Dedifferentiated amniotic fluid mesenchymal stem cell (primary cell): ENCODE measurements around the gene C1orf159.
A peak's percentile ranks its signal among the peaks of the same experiment; 100 is the strongest.

Experiments used
- DNase-seq: peaks from one replicate; pipeline ENCODE4 v3.0.0-alpha.2; 2016; ENCODE audit errors: extremely low spot score

C1orf159 gene

GRCh38 chr1:1132042-1132950 is 16.4 kb upstream of the C1orf159 start:
- DNase-seq: no peak

DNA sequence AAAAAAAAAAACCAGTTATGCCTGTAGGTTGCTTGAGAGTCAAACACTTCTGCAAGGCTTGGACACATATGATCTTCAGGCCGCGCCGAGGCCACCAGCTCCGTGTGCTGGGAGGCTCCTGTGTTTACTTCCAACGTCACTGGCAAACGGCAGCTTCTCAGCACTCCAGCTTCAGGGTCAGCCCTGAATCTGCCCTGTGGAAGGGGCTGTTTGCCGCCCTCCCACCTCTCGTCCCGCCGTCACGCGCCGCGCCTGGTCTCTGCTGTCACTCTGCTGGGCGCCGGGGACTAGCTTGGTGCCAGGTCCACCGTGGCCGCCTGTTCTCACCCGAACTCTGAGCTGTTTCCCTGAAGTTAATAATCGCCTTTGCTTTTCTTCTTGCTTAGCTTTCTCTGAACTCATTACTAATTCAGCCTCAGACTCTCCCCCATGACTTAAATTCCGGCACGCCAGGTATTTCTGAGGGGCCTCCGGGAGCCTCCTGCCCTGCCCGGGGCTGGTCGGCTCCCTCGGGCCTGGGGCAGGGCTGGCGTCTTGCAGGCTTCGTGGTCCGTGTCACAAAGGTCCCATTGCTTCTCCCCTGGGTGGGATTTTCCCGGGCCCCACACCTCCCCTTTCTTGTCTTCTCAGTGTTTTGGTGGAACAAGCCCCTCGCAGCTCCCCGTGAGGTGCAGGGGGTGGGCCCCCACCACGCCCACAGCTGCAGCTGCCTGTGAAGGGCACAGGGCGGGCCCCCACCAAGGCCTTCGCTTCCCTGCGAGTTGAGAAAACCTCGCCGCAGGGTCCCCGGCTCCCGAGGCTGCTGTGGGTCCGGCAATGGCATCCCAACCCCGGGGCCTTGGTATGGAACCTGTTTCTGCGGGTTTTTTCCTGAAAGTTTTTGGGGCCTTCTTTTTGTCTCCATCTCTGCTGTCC is 14.6 kb upstream of the C1orf159 start:
- DNase-seq: no peak

GRCh38 chr1:1129381-1129821 is 13.5 kb upstream of the C1orf159 start:
- DNase-seq: no peak

GRCh38 chr1:1128454-1129139 is 12.7 kb upstream of the C1orf159 start:
- DNase-seq: no peak

- no peak for DNase-seq
Observed at GRCh38 chr1:1127551-1128451, 11.9 kb upstream of the C1orf159 start.

- DNase-seq: no peak
Observed at GRCh38 chr1:1125945-1126344, 10.1 kb upstream of the C1orf159 start.

- no peak for DNase-seq
Observed at GRCh38 chr1:1124786-1125642, 9.1 kb upstream of the C1orf159 start.

- no peak for DNase-seq
Observed at GRCh38 chr1:1124508-1124785, 8.6 kb upstream of the C1orf159 start.

DNA sequence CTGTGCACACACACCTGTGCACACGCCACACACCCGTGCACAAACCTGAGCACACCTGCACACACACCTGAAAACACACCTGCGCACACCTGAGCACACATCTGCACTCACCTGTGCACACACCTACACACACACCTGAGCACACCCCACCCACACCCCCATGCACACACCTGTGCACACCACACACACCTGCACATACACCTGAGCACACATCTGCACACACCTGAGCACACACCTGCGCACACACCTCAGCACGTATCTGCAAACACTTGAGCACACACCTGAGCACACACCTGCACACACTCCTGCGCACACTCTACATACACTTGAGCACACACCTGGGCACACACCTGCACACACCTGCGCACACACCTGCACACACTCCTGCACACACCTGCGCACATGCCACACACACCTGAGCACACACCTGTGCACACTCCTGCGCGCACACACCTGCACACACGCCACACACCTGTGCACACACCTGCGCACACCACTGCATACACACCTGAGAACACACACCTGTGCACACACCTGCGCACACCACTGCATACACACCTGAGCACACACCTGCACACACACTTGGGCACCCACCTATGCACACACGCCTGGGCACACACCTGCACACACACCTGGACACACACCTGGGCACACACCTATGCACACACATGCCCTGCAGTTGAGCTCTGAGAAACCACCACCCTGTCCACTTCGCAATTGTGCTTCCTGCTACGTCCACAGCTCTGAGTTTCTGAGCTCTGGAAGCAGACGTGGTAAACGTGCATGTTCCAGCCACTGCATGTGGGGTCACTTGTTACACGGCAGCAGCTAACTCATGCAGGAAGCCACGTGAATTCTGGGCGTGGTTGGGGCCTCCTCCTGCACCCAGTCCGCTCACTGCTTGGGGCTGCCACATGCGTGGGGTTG is 8.0 kb upstream of the C1orf159 start:
- DNase-seq: no peak

DNA sequence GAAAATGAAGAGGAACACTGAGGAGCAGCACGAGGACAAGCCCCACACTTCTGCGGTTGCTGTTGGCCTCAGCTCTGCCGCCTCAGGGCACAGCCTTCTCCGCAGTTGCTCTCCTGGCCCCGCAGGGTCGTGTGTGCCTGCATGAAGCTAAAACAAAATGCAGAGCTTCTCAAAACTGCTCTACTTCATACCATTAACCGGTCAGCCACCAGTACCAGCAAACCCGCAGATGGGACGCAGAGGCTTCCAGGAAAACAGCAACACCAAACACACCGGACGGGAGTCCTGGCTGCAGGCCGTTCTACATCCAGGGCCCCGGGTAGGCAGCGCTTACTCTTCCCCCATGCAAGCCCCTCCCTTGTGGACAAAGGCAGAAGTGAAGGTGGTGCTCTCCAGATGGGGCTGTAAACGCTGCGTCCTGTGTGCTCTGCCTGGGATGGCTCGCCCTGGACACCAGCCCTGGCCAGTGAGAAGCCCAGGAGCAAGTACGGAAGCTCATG is 7.1 kb upstream of the C1orf159 start:
- no peak for DNase-seq

DNA sequence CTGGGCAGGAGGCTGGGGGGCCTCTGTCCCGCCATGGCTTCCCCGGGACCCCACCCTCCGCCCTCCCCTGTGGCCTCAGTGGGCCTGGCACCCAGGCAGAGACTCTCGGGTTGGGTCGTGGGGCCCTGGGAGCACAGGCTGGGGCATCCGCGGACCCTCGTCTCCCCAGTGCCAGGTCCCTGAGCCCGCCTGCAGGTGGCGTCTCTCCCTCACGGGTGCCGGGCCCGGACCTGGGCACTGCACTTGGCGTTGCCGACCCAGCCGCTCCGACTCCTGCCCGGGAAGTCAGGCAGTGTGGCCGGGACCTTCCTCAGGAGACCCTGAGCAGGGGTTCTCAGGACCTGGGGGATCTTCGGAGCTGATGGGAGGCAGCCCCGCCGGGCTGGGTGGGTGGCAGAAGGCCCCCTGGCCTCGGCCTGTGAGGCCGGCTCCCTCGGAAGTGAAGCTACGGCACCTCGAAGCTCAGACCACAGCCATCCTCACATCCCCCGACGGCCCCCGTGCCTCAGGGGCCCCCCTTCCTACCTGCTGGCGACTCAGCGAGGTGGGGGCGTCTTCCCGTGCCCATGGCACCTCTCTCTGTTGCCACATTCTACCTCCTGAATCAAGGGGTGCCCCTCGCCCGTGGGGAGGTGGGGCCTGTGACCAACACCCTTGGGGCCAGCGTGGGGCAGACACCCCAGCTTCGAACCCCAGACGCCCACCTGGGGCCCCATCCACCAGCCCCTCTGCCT is 6.4 kb upstream of the C1orf159 start:
- DNase-seq: peak; percentile 59

GRCh38 chr1:1121611-1122077 is 5.8 kb upstream of the C1orf159 start:
- DNase-seq: no peak

GRCh38 chr1:1120866-1121591 is 5.1 kb upstream of the C1orf159 start:
- DNase-seq: no peak

DNA sequence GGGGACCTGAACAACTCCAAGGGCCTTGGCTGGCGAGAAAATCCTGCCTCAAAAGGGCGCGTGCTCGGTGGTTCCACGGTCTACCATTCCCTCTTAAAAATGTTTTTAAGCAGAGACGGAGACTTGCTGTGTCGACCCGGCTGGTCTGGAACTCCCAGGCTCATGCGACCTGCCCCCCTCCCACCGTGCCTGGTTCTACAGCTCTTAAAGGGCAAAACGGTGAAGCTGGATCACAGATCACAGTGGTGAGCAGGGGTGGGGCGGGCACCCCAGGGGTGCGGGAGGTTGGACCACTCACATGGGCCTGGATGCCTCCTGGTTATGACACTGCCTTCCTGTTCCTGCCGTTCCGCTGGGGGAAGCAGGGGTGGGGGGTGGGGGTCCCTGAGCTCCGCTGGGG is 4.2 kb upstream of the C1orf159 start:
- DNase-seq: no peak

DNA sequence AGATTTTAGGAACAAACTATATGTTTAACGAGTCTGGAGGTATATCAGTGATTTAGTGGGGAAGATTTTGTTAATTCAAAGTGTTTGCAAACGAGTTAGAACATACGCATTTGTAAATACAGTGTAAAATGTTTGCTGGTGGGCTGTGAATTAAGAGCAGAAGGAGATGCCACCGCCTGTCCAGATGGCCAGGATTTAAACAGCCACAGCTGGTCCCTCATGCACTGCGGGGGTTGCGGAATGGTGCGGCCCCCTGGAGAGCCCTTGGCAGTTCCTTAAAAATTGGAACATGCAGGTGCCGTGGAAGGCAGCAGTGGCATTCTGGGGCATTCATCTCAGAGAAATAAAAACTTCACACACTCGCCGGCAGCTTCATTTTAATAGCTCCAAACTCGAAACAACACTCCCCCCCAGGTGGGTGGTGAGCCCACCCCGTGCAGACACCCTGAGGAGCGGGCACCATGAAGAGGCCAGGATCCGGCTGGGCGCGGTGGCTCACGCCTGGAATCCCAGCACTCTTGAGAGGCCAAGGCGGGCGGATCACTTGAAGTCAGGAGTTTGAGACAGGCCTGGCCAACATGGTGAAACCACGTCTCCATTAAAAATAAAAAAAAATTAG is 3.5 kb upstream of the C1orf159 start:
- DNase-seq: no peak

- no peak for DNase-seq
Observed at GRCh38 chr1:1118876-1119220, 3.0 kb upstream of the C1orf159 start.
